HEK293 (cell line): ENCODE measurements around the gene PLGRKT.

Experiments
- CTCF ChIA-PET: fragments of 350-600 bp; formaldehyde crosslinking; extraction: SDS; loops from one replicate; lab custom pipeline; 2021; ENCODE audit warnings: antibody characterized with exemption; lab: Yijun Ruan, JAX
- POLR2A ChIA-PET: fragments of 300-600 bp; formaldehyde crosslinking; extraction: SDS; loops from one replicate; lab custom pipeline; 2020; ENCODE audit warnings: antibody characterized with exemption, inconsistent platforms; lab: Yijun Ruan, JAX
- H3K27ac ChIP-seq: fragments of 200-500 bp; sonication (Bioruptor generic); 2 replicates; pipeline ENCODE4 v1.5.1; 2014; ENCODE audit warnings: low read depth, low read length, control low read depth, inconsistent platforms; ENCODE audit errors: extremely low read depth
- H3K36me3 ChIP-seq, 2 experiments: fragments of 200-500 bp in 1 of 2; sonication (Bioruptor generic) in 1 of 2; 1 replicate in 1 of 2; 2 replicates in 1 of 2; pipeline ENCODE4 v1.5.1; 2014 to 2017; ENCODE audit warnings: inconsistent platforms in 2 of 2, low read length in 2 of 2; ENCODE audit not compliant: control insufficient read depth in 2 of 2, insufficient read depth in 1 of 2
- H3K4me1 ChIP-seq: fragments of 200-500 bp; sonication (Bioruptor generic); 2 replicates; pipeline ENCODE4 v1.5.1; 2014; ENCODE audit warnings: mild to moderate bottlenecking, low read length, inconsistent platforms; ENCODE audit not compliant: control insufficient read depth, insufficient read depth
- H3K4me3 ChIP-seq: 2 replicates; pipeline ENCODE4 v1.5.1; 2011; ENCODE audit warnings: low read depth, mild to moderate bottlenecking, control low read depth, low read length, moderate library complexity
- H3K9me3 ChIP-seq: fragments of 200-500 bp; sonication (Bioruptor generic); 2 replicates; pipeline ENCODE4 v1.5.1; 2014; ENCODE audit warnings: low read depth, low read length, inconsistent platforms; ENCODE audit not compliant: control insufficient read depth, insufficient read depth
- HOXD13 ChIP-seq: sonication (generic); formaldehyde crosslinking; IDR thresholded peaks from 2 replicates; pipeline ENCODE4 v1.8.0; 2022; ENCODE audit warnings: missing genetic modification reagents, borderline replicate concordance
- PRDM2 ChIP-seq: fragments of 450-650 bp; formaldehyde crosslinking; IDR thresholded peaks from 2 replicates; pipeline ENCODE4 v1.5.1; 2016; ENCODE audit warnings: missing biosample characterization, missing genetic modification characterization, borderline replicate concordance
- TSHZ1 ChIP-seq: fragments of 450-650 bp; formaldehyde crosslinking; IDR thresholded peaks from 2 replicates; pipeline ENCODE4 v1.5.1; 2016; ENCODE audit warnings: missing biosample characterization, missing genetic modification characterization, borderline replicate concordance
- ZNF10 ChIP-seq: fragments of 450-650 bp; formaldehyde crosslinking; IDR thresholded peaks from 2 replicates; pipeline ENCODE4 v1.5.1; 2017; ENCODE audit warnings: missing biosample characterization, missing genetic modification characterization
- ZNF266 ChIP-seq: fragments of 450-650 bp; formaldehyde crosslinking; IDR thresholded peaks from 2 replicates; pipeline ENCODE4 v1.5.1; 2016; ENCODE audit warnings: missing biosample characterization, missing genetic modification characterization, low read depth
- ZNF404 ChIP-seq: fragments of 450-650 bp; formaldehyde crosslinking; IDR thresholded peaks from 2 replicates; pipeline ENCODE4 v1.5.1; 2017; ENCODE audit warnings: missing biosample characterization, missing genetic modification characterization
- ZNF600 ChIP-seq: fragments of 450-650 bp; formaldehyde crosslinking; IDR thresholded peaks from 2 replicates; pipeline ENCODE4 v1.5.1; 2016; ENCODE audit warnings: missing biosample characterization, missing genetic modification characterization
- ZNF692 ChIP-seq: fragments of 450-650 bp; formaldehyde crosslinking; IDR thresholded peaks from 2 replicates; pipeline ENCODE4 v1.5.1; 2016; ENCODE audit warnings: missing biosample characterization, missing genetic modification characterization
- ZSCAN23 ChIP-seq: fragments of 450-650 bp; formaldehyde crosslinking; IDR thresholded peaks from 2 replicates; pipeline ENCODE4 v1.5.1; 2016; ENCODE audit warnings: missing biosample characterization, missing genetic modification characterization

The PLGRKT gene

GRCh38 chr9:5430912-5431311, 6.8 kb downstream of the PLGRKT start:
- ChIA-PET POLR2A (no interaction called here), CTCF (no interaction called here)
- Histone ChIP-seq H3K36me3 (peaks cover 0 to 43% of the 10 kb centered on the region in 2 experiments; a peak in 2 of 3 replicates), H3K9me3 (no peaks in the 10 kb centered on the region), H3K27ac (no peak overlapping the region), H3K4me1 (no peaks in the 10 kb centered on the region), H3K4me3 (no peak overlapping the region)
- TF ChIP-seq ZNF10 (tag by site-specific recombination): no peak
- no peak for TF ChIP-seq ZNF600 (tag by site-specific recombination)
- no peak for TF ChIP-seq PRDM2 (tag by site-specific recombination)
- TF ChIP-seq ZNF404: no peak
- no peak for TF ChIP-seq HOXD13 (CRISPR knock-in tag)
- TF ChIP-seq TSHZ1: no peak
- TF ChIP-seq ZNF692 (tag by site-specific recombination): no peak

GRCh38 chr9:5429873-5430564, 7.7 kb downstream of the PLGRKT start:
- ChIA-PET CTCF (interaction anchor here (0.5 to 2.0 kb wide), 4 partner anchors 13 to 244 kb away, joined by 4 to 8 read pairs (median 6); no protein-coding TSS in a partner anchor), POLR2A (no interaction called here)
- Histone ChIP-seq H3K27ac (no peak overlapping the region), H3K4me1 (no peaks in the 10 kb centered on the region), H3K9me3 (no peaks in the 10 kb centered on the region), H3K36me3 (peaks cover 0 to 34% of the 10 kb centered on the region in 2 experiments; a peak in 2 of 3 replicates), H3K4me3 (no peak overlapping the region)
- TF ChIP-seq ZSCAN23 (tag by site-specific recombination) (no peak), ZNF266 (no peak)
